HG03457 (cell line): Measurements from ENCODE around the gene LGMN.

Experiments
- ATAC-seq: cut with Tn5 transposase; IDR thresholded peaks from one replicate; pipeline ENCODE4 v1.9.1; 2021; ENCODE audit warnings: moderate number of reproducible peaks; ENCODE audit not compliant: unreplicated experiment

The LGMN gene

GRCh38 chr14:92679246-92679645 lies 69.2 kb downstream of the LGMN start:
- ATAC-seq, result no peak

DNA sequence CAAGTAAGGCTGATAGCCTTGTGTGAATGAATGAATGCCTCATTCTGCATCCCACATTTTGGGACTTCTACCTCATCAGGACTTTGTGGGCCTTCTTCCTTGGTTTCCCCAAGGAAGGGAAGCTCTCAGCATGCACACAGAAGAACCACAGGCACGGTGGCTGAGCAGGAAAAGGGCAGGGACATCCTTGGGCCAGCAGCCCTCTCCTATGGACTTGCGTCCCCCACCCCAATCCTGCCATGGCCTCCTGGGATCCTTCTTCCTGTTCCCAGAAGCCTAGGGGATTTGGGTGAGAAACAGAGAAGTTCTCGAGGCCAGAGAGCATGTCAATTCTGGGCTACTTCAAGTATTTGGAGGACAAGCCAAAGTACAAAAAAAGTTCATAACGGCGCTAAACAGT lies 69.7 kb downstream of the LGMN start:
- ATAC-seq, result no peak

GRCh38 chr14:92677955-92678354 lies 70.5 kb downstream of the LGMN start:
- no peak for ATAC-seq

DNA sequence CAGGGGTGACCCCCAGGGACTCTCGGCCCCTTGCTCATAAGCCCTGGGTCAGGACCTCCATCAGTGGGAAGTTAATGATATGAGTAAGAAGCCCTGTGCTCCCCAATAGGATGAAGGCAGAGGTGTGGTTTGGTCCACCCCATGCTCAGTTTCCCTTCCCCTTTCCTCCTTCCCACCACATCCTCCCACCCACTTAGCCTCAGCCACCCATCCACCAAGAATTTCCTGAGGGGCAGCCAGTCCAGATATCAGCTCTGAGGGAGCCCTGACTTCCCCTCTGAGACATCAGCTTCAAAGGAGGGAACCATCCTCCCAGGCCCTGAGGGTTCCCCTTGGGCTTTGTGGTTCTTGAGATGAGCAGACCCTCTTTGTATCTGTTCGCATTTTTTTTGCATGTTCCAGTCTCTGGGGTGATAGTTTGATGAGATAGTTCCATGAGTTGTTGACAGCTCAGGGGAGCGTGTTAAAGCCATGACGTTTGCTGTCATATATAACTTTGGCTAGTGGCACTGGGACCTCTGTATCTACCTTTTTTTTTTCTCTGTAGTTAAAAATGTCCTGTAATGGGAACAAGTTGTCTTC lies 71.2 kb downstream of the LGMN start:
- ATAC-seq, result peak; percentile 61

DNA sequence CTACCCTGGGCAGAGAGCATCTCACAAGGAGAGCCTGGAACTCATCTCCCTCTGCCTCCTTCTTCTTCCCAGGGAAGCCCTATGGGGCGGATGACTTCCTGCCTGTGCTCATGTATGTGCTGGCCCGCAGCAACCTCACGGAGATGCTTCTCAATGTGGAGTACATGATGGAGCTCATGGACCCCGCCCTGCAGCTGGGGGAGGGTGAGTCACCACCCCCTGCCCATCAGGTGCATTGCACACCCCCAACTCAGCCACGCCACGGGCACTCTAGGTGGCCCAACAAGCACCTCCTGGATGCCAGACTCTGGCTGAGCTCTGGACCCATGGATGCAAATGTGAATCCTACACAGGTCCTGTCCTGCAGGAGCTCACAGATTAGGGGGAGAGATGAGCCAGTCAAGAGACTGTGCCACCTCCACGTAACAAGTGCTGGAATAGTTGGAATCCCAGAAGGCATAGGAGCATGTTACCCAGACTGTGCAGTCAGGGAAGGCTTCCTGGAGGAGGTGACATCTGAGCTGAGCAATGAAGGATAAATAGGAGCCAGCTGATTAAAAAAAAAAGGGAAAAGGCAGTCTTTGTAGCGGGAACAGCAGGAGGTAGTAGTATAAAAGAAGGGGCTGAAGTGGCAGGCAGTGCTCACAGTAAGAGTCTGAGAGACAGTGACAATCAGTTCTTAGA lies 71.9 kb downstream of the LGMN start:
- ATAC-seq, result no peak

- ATAC-seq, result no peak
Measured at GRCh38 chr14:92675976-92676375, 72.5 kb downstream of the LGMN start.

GRCh38 chr14:92675421-92675820 lies 73.0 kb downstream of the LGMN start:
- ATAC-seq, result no peak

- ATAC-seq, result no peak
Measured at GRCh38 chr14:92673601-92674150, 74.8 kb downstream of the LGMN start.

GRCh38 chr14:92670643-92671366 lies 77.6 kb downstream of the LGMN start:
- ATAC-seq, result no peak

DNA sequence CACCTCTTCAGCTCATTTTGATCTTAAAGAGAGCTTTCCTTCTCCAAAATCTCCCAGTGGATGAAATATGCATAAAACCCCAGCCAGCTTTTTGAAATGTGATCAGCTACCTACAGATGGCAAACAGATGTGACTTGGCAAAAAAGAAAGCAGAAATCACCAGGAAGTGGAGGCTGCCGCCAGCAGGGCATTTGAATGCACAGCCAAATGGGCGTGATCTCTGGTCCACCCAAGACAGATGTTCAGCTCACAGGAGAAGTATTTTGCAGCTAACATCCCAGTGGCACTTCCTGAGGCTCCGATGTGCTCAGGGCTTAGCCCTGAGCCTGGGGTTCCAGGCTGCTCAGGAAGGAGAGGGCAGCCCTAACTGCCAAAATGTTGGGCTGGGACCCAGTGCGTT lies 78.3 kb downstream of the LGMN start:
- ATAC-seq, result no peak

GRCh38 chr14:92668276-92668973 lies 80.0 kb downstream of the LGMN start:
- ATAC-seq, result no peak

DNA sequence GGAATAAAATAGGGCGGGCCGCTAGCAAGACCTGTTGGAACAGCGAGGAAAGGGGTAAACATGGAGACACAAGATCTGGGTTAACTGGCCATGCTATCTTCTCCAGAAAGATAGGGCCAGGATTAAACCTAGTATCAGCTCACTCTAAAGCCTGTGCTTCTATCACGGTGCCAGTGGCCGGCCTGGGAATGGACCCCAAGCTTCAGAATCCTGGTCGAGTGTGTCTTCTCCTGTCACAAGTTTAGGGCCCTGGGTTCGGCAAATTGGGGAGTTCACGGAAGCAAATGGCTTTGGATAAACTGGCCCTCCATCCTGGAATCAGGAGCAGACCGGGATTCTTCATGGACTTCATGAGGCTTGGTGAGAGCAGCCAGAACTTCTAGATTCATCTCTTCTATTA lies 82.2 kb downstream of the LGMN start:
- ATAC-seq, result no peak

DNA sequence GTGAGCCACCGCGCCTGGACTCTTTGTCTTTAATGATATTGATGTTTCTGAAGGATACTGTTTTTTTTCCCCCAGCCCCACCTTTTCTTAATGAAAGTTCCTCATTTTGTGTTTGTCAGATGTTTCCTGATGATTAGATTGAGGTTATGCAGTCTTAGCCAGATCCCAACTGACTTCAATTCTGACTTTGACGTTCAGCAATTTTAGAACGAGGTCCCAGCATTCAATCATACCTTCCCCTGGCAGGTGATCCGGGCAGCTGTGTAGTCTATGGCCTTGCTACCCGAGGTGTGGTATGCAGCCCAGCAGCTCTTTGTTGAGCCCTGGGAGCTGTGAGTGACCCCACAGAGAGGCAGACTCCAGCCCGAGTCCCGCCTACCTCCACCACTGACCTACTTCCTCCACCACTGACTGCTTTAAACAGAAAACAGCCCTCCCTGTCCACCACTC lies 82.7 kb downstream of the LGMN start:
- no peak for ATAC-seq

- no peak for ATAC-seq
Measured at GRCh38 chr14:92663049-92663448, 85.4 kb downstream of the LGMN start.

DNA sequence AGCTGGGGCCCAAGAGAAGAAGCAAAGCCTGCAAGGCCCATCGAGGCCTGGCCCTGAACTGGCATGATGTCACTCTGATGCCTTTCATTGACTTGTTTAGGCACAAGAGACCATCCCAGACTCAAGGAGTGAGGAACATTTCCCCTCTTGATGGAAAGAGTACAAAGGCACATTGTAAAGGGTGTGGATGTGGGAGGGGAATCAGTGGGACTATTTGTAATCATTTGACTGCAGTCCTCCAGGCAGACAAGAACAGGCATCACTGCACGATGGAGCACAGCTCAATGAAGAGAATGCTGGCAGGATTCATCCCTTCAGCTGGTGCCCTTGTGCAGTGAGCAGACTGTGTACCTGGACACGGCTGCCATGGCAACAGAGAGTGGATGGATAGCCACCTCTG lies 87.9 kb downstream of the LGMN start:
- no peak for ATAC-seq

GRCh38 chr14:92659765-92660561 lies 88.5 kb downstream of the LGMN start:
- ATAC-seq, result no peak

DNA sequence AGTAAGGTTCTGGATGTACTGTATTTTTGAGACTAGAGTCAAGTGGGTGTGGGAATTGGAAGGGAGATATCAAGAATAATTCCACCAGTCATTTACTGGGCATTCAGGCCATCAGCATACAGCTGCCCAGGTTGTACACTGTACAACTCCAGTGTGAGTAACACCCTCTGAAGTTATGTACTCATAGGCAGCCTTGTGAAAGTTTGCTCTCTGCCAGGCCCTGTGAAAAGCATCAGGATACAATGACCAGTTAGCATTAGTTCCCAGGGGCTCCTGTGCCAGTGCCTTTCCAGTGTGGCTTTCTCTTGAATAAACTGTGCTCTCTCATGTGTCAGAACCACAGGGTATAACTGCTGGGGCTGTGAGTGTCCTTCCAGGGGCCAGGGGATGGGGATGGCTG lies 89.7 kb downstream of the LGMN start:
- no peak for ATAC-seq

DNA sequence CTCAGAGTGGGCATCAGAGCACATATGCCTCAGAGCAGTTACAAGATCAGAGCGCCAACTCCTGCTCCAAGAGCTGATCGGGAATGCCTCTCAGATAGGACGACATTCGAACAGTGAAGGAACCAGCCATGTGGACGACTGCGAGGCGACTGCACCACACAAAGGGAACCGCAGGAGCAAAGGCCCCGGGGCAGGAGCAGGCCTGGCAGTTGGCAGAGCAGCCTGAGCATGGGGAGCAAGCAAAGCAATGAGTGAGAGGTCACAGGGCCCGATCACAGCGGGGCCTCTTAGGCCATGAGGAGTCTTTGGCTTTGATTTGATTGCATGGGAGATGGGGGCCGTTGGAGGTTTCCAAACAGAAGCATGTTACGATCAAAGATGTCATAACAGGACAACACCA lies 90.3 kb downstream of the LGMN start:
- no peak for ATAC-seq

GRCh38 chr14:92657457-92658142 lies 90.8 kb downstream of the LGMN start:
- no peak for ATAC-seq
